Smooth muscle cell (in vitro differentiated cells): Measurements from ENCODE around the gene TMEM89. TPM values are rescaled to one million over a fixed set of nuclear protein-coding genes. Genes with fewer than 3 reads are reported as not detected.

Source experiments
- DNase-seq: peaks from one replicate; lab custom pipeline; 2025; ENCODE audit not compliant: unreplicated experiment; lab: John Stamatoyannopoulos, UW
- H2AFZ ChIP-seq: fragments of 200-600 bp; sonication (generic); 2 replicates; pipeline ENCODE4 v1.6.0; 2016; ENCODE audit warnings: antibody characterized with exemption, low read depth, mild to moderate bottlenecking
- H3F3A ChIP-seq: fragments of 200-600 bp; sonication (generic); 2 replicates; pipeline ENCODE4 v1.6.0; 2017; ENCODE audit warnings: antibody characterized with exemption, low read depth
- H3K27ac ChIP-seq: fragments of 200-600 bp; sonication (generic); 2 replicates; pipeline ENCODE4 v1.5.1; 2016; ENCODE audit warnings: low read depth, mild to moderate bottlenecking
- H3K27me3 ChIP-seq: fragments of 200-600 bp; sonication (generic); 2 replicates; pipeline ENCODE4 v1.6.1; 2016; ENCODE audit warnings: low read depth, mild to moderate bottlenecking
- H3K36me3 ChIP-seq: fragments of 200-600 bp; sonication (generic); 2 replicates; pipeline ENCODE4 v1.5.1; 2016; ENCODE audit warnings: low read depth
- H3K4me1 ChIP-seq: fragments of 200-600 bp; sonication (generic); 2 replicates; pipeline ENCODE4 v1.5.1; 2016; ENCODE audit warnings: low read depth
- H3K4me2 ChIP-seq: fragments of 200-600 bp; sonication (generic); 2 replicates; pipeline ENCODE4 v1.6.0; 2016; ENCODE audit warnings: mild to moderate bottlenecking
- H3K4me3 ChIP-seq: fragments of 200-600 bp; sonication (generic); 2 replicates; pipeline ENCODE4 v1.5.1; 2016; ENCODE audit warnings: mild to moderate bottlenecking
- H3K79me2 ChIP-seq: fragments of 200-600 bp; sonication (generic); 2 replicates; pipeline ENCODE4 v1.6.0; 2016; ENCODE audit warnings: low read depth, mild to moderate bottlenecking
- H3K9ac ChIP-seq: fragments of 200-600 bp; sonication (generic); 2 replicates; pipeline ENCODE4 v1.6.0; 2016; ENCODE audit warnings: low read depth
- H3K9me3 ChIP-seq: fragments of 200-600 bp; sonication (generic); replicated peaks from 2 replicates; pipeline ENCODE4 v1.5.1; 2016; ENCODE audit warnings: low read depth
- H4K20me1 ChIP-seq: fragments of 200-600 bp; sonication (generic); 2 replicates; pipeline ENCODE4 v1.6.0; 2016; ENCODE audit warnings: low read depth
- CTCF ChIP-seq: fragments of 200-600 bp; sonication (generic); IDR thresholded peaks from 2 replicates; pipeline ENCODE4 v1.5.1; 2017; ENCODE audit warnings: borderline replicate concordance, mild to moderate bottlenecking, antibody characterized with exemption; ENCODE audit not compliant: insufficient read depth, poor library complexity, severe bottlenecking
- WGBS: methylation state at CpG from one replicate; pipeline ENCODE4 v1.1.7; 2016; ENCODE audit warnings: low lambda C conversion rate; 5-methylcytosine and 5-hydroxymethylcytosine counted together
- polyA plus RNA-seq: library from polyadenylated mRNA; unstranded; fragments of >200 nt; fragmentation: Nextera tagmentation; extraction: Ambion mirVana; gene quantifications from 2 replicates; pipeline ENCODE4 v1.2.1, GENCODE V29; 2016
- total RNA-seq: library from RNA; depleted of rRNA; stranded (reverse); fragments of >200 nt; gene quantifications from 2 replicates; pipeline ENCODE4 v1.2.3, GENCODE V29; 2014

The TMEM89 gene
- total and polyA plus RNA-seq, 2 experiments from 2014 or later, result 0.25 TPM; not detected in 1

GRCh38 chr3:48601622-48601994 lies 20.0 kb downstream of the TMEM89 start:
- no peak overlapping the region for H3K27ac ChIP-seq
- H3K79me2 ChIP-seq, result peaks cover 10% of the 10 kb centered on the region
- H3K4me2 ChIP-seq, result no peak overlapping the region
- peaks cover 16% of the 10 kb centered on the region for H4K20me1 ChIP-seq
- DNase-seq, result no peak
- no peak for TF ChIP-seq CTCF
- peaks cover 7% of the 10 kb centered on the region for H3K36me3 ChIP-seq
- H3K9me3 ChIP-seq, result no peaks in the 10 kb centered on the region
- peaks cover 33% of the 10 kb centered on the region for H3F3A ChIP-seq
- H3K9ac ChIP-seq, result no peak overlapping the region
- H3K27me3 ChIP-seq, result no peaks in the 10 kb centered on the region
- 95% methylated on average over 2 of the region's 2 CpGs for WGBS
- peaks cover 13% of the 10 kb centered on the region for H3K4me1 ChIP-seq
- no peak overlapping the region for H2AFZ ChIP-seq
- H3K4me3 ChIP-seq, result no peak overlapping the region

- H3F3A ChIP-seq, result peaks cover 40% of the 10 kb centered on the region
- H3K4me3 ChIP-seq, result no peak overlapping the region
- DNase-seq, result no peak
- no peak for TF ChIP-seq CTCF
- no peak overlapping the region for H2AFZ ChIP-seq
- H3K27ac ChIP-seq, result peak overlapping the region; percentile 100
- H3K9me3 ChIP-seq, result no peaks in the 10 kb centered on the region
- 97% methylated on average over 19 of the region's 19 CpGs for WGBS
- H3K27me3 ChIP-seq, result no peaks in the 10 kb centered on the region
- H4K20me1 ChIP-seq, result peaks cover 10% of the 10 kb centered on the region
- peaks cover 7% of the 10 kb centered on the region for H3K36me3 ChIP-seq
- no peak overlapping the region for H3K4me2 ChIP-seq
- peaks cover 4% of the 10 kb centered on the region for H3K79me2 ChIP-seq
- H3K4me1 ChIP-seq, result peaks cover 13% of the 10 kb centered on the region
- no peak overlapping the region for H3K9ac ChIP-seq
Observed at GRCh38 chr3:48600711-48601621, 20.6 kb downstream of the TMEM89 start.

- no peaks in the 10 kb centered on the region for H4K20me1 ChIP-seq
- H3K4me3 ChIP-seq, result no peak overlapping the region
- H3K4me1 ChIP-seq, result peaks cover 14% of the 10 kb centered on the region
- H2AFZ ChIP-seq, result no peak overlapping the region
- peaks cover under 1% of the 10 kb centered on the region for H3K79me2 ChIP-seq
- peak overlapping the region; percentile 100 for H3K27ac ChIP-seq
- WGBS, result 94% methylated on average over 12 of the region's 12 CpGs
- peak overlapping the region; percentile 91 for H3K9ac ChIP-seq
- DNase-seq, result no peak
- H3K27me3 ChIP-seq, result no peaks in the 10 kb centered on the region
- no peaks in the 10 kb centered on the region for H3K9me3 ChIP-seq
- H3K4me2 ChIP-seq, result peak overlapping the region; percentile 80
- H3K36me3 ChIP-seq, result no peaks in the 10 kb centered on the region
- TF ChIP-seq CTCF, result no peak
- peaks cover 40% of the 10 kb centered on the region for H3F3A ChIP-seq
Observed at GRCh38 chr3:48599509-48600285, 21.9 kb downstream of the TMEM89 start.
